SK-N-SH (cell line): ENCODE results near the gene TDRD5.

Source experiments
- EP300 ChIP-seq, 2 experiments: IDR thresholded peaks; 2 replicates each; pipeline versions ENCODE4 v1.4.0 to v1.6.1; 2012; ENCODE audit warnings: borderline replicate concordance in 1 of 2, low read depth in 1 of 2, low read length in 1 of 2
- EZH2phosphoT487 ChIP-seq: fragments of 200-600 bp; sonication (generic); IDR thresholded peaks from 2 replicates; pipeline ENCODE4 v1.6.1; 2017; ENCODE audit warnings: low read depth, mixed run types, mild to moderate bottlenecking, antibody characterized with exemption, moderate library complexity, borderline replicate concordance
- POLR2AphosphoS5 ChIP-seq: IDR thresholded peaks from 2 replicates; pipeline ENCODE4 v1.6.1; 2012; ENCODE audit warnings: low read depth, low read length
- RAD21 ChIP-seq: IDR thresholded peaks from 2 replicates; pipeline ENCODE4 v1.6.1; 2012; ENCODE audit warnings: mild to moderate bottlenecking, low read length
- SIN3A ChIP-seq: IDR thresholded peaks from 2 replicates; pipeline ENCODE4 v1.6.1; 2012; ENCODE audit warnings: low read depth, mild to moderate bottlenecking, low read length, moderate library complexity, borderline replicate concordance
- SMC3 ChIP-seq: IDR thresholded peaks from 2 replicates; pipeline ENCODE4 v1.6.1; 2012; ENCODE audit warnings: low read depth, low read length, improper control_type of control experiment
- TAF1 ChIP-seq: IDR thresholded peaks from 2 replicates; pipeline ENCODE4 v1.6.1; 2012; ENCODE audit warnings: low read depth, mild to moderate bottlenecking, low read length, moderate library complexity, borderline replicate concordance
- TCF12 ChIP-seq: IDR thresholded peaks from 2 replicates; pipeline ENCODE4 v1.4.0; 2012
- TEAD4 ChIP-seq: IDR thresholded peaks from 2 replicates; pipeline ENCODE4 v1.4.0; 2012; ENCODE audit warnings: mild to moderate bottlenecking, borderline replicate concordance; ENCODE audit not compliant: insufficient read depth
- TF ChIP-seq, protein P1 (sequence below): fragments of 200-600 bp; sonication (generic); IDR thresholded peaks from 2 replicates; pipeline ENCODE4 v1.6.1; 2017; ENCODE audit warnings: antibody characterized with exemption, mild to moderate bottlenecking, moderate library complexity
- TF ChIP-seq, protein P2 (sequence below): IDR thresholded peaks from 2 replicates; pipeline ENCODE4 v1.4.0; 2012; ENCODE audit warnings: low read depth
- TF ChIP-seq, protein P3 (sequence below): IDR thresholded peaks from 2 replicates; pipeline ENCODE4 v1.4.0; 2012; ENCODE audit warnings: low read depth, borderline replicate concordance
- TF ChIP-seq, protein P4 (sequence below): IDR thresholded peaks from 2 replicates; pipeline ENCODE4 v1.6.1; 2012; ENCODE audit warnings: mild to moderate bottlenecking, low read depth, low read length, moderate library complexity
- TF ChIP-seq, protein P5 (sequence below): fragments of 150-350 bp; IDR thresholded peaks from 2 replicates; pipeline ENCODE4 v1.6.1; 2017; ENCODE audit warnings: antibody characterized with exemption, low read length, low read depth, borderline replicate concordance

DNA sequence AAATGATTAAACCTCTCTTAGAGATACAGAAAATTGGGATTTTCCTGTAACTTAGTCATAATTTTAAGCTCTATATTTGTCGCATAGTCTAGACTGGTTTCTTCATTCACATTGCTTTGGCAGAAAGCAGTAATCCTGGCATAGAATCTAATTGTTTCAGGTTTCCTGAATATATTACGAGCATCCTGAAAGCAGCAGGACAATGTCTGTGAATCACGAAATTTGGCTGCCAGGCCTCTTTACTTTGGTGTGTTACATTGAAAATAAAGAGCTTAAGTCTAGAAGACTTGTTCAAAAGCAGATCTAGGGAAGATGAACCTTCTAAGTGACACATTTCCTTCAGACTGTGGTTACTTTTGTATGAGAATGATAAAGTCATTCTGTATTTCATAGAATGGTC, 72.2 kb downstream of the TDRD5 start:
- TF ChIP-seq, protein P1, sequence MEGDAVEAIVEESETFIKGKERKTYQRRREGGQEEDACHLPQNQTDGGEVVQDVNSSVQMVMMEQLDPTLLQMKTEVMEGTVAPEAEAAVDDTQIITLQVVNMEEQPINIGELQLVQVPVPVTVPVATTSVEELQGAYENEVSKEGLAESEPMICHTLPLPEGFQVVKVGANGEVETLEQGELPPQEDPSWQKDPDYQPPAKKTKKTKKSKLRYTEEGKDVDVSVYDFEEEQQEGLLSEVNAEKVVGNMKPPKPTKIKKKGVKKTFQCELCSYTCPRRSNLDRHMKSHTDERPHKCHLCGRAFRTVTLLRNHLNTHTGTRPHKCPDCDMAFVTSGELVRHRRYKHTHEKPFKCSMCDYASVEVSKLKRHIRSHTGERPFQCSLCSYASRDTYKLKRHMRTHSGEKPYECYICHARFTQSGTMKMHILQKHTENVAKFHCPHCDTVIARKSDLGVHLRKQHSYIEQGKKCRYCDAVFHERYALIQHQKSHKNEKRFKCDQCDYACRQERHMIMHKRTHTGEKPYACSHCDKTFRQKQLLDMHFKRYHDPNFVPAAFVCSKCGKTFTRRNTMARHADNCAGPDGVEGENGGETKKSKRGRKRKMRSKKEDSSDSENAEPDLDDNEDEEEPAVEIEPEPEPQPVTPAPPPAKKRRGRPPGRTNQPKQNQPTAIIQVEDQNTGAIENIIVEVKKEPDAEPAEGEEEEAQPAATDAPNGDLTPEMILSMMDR = no peak
- TF ChIP-seq SIN3A = no peak
- no peak for TF ChIP-seq RAD21
- TF ChIP-seq POLR2AphosphoS5 = no peak
- TF ChIP-seq, protein P2, sequence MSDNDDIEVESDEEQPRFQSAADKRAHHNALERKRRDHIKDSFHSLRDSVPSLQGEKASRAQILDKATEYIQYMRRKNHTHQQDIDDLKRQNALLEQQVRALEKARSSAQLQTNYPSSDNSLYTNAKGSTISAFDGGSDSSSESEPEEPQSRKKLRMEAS = no peak
- no peak for TF ChIP-seq SMC3
- TF ChIP-seq TEAD4 = no peak
- no peak for TF ChIP-seq EP300 (IDR thresholded peaks at IDR 0.05; ENCODE audit: borderline replicate concordance in 1 of 2, low read depth in 1 of 2, low read length in 1 of 2)
- TF ChIP-seq, protein P3, sequence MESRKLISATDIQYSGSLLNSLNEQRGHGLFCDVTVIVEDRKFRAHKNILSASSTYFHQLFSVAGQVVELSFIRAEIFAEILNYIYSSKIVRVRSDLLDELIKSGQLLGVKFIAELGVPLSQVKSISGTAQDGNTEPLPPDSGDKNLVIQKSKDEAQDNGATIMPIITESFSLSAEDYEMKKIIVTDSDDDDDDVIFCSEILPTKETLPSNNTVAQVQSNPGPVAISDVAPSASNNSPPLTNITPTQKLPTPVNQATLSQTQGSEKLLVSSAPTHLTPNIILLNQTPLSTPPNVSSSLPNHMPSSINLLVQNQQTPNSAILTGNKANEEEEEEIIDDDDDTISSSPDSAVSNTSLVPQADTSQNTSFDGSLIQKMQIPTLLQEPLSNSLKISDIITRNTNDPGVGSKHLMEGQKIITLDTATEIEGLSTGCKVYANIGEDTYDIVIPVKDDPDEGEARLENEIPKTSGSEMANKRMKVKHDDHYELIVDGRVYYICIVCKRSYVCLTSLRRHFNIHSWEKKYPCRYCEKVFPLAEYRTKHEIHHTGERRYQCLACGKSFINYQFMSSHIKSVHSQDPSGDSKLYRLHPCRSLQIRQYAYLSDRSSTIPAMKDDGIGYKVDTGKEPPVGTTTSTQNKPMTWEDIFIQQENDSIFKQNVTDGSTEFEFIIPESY = no peak
- TF ChIP-seq, protein P4, sequence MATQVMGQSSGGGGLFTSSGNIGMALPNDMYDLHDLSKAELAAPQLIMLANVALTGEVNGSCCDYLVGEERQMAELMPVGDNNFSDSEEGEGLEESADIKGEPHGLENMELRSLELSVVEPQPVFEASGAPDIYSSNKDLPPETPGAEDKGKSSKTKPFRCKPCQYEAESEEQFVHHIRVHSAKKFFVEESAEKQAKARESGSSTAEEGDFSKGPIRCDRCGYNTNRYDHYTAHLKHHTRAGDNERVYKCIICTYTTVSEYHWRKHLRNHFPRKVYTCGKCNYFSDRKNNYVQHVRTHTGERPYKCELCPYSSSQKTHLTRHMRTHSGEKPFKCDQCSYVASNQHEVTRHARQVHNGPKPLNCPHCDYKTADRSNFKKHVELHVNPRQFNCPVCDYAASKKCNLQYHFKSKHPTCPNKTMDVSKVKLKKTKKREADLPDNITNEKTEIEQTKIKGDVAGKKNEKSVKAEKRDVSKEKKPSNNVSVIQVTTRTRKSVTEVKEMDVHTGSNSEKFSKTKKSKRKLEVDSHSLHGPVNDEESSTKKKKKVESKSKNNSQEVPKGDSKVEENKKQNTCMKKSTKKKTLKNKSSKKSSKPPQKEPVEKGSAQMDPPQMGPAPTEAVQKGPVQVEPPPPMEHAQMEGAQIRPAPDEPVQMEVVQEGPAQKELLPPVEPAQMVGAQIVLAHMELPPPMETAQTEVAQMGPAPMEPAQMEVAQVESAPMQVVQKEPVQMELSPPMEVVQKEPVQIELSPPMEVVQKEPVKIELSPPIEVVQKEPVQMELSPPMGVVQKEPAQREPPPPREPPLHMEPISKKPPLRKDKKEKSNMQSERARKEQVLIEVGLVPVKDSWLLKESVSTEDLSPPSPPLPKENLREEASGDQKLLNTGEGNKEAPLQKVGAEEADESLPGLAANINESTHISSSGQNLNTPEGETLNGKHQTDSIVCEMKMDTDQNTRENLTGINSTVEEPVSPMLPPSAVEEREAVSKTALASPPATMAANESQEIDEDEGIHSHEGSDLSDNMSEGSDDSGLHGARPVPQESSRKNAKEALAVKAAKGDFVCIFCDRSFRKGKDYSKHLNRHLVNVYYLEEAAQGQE = no peak
- TF ChIP-seq TAF1 = no peak
- no peak for TF ChIP-seq EZH2phosphoT487
- TF ChIP-seq, protein P5, sequence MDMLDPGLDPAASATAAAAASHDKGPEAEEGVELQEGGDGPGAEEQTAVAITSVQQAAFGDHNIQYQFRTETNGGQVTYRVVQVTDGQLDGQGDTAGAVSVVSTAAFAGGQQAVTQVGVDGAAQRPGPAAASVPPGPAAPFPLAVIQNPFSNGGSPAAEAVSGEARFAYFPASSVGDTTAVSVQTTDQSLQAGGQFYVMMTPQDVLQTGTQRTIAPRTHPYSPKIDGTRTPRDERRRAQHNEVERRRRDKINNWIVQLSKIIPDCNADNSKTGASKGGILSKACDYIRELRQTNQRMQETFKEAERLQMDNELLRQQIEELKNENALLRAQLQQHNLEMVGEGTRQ = no peak
- TF ChIP-seq TCF12 = no peak
